Measurements from ENCODE around the gene LEAP2.

LEAP2 gene

DNA sequence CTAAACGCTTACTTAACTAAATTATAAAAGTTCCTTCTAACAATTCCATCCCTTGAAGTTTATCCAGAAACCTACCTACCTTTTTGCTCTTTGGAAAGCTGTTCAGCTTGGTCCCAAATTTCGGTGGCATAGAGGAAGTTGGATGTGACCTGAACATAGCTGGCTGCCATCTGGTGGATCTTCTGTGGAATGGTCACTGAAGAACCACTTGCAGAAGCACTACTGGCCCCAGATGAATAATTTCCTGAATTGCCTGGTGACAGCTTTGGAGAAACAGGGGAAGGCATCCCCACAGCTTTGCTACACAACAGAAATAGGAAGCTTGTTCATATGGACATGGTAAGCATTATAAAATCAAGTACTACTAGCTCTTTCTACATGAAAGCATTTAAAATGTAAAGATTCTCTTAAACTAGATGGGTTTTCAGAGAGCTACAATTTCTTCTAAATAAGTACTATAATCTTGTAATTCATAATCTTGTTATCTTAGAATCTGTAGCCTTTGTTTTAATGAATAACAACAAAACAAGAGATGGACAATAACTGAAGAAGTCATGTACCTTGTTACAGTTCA, 9.9 kb downstream of the LEAP2 start:
- DNase-seq = peak; percentile 11

DNA sequence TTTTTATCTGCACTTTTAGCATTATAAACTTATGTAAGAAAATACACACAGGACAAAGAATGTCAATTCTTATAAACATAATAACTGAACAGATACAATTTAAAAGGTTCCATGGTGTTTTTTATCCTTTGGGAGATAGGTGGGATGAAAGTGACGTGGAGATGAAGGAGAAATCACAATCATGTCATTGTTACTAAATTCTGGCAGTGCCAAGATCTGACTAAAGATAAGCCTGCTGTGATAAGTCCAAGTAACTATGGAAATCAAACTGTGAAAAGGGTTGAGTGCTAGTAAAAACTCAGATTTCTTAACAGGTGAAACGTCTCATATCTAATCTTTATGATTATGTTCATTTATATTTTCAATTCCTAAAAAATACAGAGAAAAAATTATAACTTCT, 11.1 kb downstream of the LEAP2 start:
- DNase-seq = no peak

DNA sequence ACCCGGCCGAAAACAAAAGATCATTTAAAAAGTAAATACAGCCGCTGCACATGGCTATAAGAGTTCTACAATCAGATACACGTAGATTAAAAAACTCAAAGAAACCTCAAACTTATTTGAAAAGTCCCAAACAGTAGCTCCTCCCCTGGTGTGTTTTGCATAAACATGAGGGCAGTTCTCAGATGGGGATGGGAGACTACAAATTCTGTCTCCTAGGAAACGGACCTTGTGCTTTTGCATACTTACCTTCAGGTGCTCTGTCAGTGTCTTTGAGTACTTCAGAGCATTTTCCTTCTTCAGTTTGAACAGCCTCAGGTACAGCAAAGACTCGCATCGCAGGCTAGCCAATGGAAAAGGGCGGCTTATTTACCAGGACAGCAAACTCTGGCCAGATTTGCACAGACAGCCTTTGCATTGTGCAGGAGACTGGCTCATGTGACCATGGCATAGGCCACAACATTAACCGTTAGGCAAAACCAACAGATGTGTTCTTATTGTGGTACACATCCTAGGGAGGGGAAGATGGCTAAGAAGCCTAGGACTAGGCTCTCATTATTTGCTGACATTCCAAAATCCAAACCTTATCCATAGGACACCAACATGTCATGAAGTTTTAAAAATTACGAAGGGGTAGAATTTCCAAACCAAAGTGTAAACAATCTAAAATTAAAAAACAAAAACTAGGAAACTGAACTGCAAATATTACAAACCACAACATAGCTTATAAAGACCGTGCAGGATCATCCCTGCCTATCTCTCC, 12.8 kb downstream of the LEAP2 start:
- DNase-seq = no peak

DNA sequence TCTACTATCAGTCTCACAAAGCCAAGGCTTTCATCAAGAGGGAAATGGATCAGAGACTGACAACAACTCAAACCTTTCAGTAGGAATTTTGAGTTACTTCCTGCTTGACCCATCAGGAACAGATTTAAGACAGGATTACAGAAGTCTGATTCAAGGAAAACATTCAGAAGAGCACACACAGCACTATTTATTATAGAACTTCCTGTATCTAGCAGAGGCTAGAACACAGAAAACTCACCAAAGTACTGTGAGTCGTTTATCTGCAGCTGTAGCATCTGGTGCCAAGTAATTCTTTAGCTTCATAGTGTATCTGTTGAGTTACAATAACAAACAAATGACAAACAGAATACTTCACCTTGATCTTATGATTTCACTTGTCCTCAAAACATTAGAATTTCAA, 13.8 kb downstream of the LEAP2 start:
- DNase-seq = no peak

DNA sequence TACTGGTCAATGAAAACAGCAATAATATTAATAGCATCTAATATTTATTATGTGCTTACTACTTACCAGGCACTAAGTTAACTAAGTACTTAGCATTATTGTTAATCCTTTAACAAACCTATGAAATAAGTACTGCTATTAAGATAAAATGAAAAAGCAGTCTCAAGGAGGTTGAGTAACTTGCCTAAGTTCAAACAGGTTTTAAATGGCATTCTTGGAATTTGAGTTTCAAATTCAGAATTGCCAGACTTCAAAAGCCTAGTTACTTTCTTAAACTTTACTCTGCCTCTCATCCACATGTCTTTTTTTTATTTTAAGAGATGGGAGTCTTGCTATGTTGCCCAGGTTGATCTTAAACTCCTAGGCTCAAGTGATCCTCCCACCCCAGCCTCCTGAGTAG, 16.0 kb downstream of the LEAP2 start:
- no peak for DNase-seq

DNA sequence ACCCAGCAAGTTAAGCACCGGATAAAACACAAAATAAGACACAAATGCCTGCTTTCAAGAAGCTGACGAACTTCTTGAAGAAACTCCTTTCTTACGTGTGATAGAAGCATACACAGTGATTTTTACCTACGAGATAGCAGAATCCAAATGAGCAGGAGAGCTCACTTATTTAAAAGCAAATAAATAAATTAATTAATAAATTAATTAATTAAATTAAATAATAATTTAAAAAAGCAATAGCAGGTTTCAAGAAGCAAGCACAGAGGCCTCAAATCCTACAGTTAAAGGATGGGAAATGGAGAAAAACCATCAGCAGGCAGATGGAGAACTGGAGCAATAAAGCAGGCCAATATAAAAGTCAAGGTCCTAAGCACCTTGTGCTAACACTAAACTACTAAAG, 17.3 kb downstream of the LEAP2 start:
- no peak for DNase-seq

DNA sequence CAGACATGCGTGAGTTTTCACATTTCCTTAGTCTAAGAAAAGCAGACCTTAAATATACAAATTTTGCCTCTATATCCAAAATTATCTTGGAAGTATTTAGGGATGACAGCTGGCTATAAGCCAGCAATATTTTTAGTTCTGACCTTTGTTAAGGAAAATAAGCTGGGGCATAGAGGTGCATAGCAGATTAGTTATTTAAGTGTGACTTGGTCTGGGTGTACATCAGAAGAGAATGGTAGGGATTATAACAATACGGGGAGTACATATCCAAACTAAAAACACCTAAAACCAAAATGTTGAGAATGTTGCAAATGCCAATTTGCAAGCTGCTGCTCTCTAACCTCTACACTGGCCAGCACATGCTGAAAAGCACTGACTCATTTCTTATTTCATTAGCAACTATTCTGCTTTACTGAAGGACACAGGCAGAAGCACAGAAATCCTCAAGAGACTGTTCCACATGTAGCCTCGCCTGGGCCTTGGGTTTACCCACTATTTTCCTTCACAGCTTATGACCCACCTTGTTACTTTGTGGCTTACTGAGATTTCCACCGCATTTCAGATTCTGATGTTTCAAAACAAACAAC, 22.3 kb downstream of the LEAP2 start:
- DNase-seq = no peak

DNA sequence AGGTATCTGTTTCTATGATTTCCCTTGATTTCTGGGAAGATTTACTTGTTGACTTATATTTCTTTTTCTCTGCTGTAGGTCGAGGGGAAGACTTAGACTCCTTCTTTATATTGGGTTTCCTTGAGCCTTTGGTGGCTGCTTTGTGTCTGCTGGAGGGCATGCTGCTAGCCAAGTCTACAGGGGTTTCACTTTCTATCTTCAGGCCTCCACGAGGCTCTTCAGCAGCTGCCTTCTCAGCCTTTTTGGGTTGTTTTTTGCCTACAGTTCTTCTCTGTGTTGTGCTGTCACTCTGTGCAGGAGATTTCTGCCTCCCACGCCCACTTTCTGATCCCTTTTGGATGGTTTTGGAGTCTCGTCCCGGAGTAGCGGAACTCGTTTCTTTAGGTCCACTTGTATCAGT, 23.2 kb downstream of the LEAP2 start:
- no peak for DNase-seq

DNA sequence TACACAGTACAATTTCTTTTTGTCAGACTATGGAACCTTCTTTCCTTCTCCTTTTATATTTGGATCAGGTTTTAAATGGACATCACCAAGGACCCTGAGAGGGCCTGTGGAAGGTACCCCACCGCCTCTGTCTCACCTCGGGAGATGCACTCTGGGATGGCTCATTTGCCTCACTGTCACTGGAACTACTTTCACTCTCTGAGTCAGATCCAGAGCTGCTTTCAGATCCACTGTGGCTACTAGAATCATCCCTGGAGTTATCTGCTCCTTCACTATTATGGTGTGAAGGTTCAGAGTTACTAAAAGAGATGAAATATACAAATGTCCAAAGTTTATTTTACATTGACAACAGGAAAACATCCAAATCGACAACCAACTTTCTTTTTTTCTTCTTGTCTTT, 24.6 kb downstream of the LEAP2 start:
- no peak for DNase-seq

DNA sequence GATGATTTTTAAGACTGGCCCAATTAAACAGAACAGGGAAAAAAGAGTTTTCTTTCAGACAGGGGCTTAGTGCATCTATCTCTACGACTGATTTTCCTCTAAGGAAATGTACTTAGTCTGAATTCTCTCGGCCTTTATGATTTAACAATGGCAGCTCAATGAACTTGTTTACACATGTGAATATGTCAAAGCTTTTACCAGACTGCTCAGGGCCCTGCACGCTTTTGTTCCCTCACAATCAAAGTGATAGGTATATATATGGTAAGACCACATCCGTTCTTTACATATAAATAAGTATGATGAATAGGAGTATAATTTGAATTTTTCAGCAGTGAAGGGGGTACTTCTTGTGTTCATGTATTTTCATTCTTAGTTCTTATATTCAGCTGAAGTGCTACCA, 27.6 kb downstream of the LEAP2 start:
- no peak for DNase-seq

DNA sequence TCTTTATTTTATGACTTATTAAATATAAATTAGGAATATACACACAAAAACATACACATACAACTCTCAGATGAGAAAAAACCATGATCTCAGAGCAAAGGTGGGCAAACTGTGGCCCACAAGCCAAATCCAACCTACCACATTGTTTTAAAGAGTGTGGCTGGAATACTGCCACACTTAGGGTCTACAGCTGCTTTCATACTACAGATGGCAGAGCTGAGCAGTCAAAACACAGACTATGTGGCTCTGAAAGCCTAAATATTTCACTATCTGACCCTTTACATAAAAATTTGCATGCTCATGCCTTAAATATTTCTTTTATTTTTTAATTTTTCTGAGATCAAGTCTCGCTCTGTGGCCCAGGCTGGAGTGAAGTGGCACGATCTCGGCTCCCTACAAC, 28.3 kb downstream of the LEAP2 start:
- DNase-seq = no peak

DNA sequence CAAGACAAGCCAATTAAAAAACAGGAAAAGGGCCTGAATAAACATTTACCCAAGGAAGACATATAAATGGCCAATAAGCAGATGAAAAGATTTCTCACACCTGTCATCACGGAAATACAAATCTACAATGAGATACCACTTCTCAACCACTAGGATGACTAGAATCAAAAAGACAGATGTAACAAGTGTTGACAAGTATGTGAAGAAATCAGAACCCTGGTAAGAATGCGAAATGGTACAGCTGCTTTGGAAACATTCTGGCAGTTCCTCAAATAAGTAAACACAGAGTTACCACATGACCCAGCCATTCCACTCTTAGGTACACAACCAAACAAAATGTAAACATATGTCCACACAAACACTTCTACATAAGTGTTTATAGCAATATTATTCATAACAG, 32.5 kb downstream of the LEAP2 start:
- DNase-seq = no peak

DNA sequence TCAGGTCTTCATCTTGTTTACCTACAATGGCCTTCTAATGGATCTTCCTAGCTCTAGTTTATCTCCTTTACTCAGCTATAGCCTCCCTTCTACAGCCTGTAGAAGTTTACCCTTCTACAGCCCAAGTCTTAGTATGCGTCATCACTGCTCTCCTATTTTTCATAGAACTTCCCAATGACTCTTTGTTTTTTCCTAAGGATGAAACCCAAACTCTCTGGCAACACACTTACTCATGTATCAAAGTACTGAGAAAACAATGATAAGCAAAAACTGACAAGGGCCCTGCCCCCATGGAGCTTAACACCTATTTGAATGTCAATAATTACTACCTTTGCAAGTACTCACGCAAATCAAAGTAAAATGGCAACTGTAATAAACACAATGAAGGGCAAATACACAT, 33.7 kb downstream of the LEAP2 start:
- no peak for DNase-seq

DNA sequence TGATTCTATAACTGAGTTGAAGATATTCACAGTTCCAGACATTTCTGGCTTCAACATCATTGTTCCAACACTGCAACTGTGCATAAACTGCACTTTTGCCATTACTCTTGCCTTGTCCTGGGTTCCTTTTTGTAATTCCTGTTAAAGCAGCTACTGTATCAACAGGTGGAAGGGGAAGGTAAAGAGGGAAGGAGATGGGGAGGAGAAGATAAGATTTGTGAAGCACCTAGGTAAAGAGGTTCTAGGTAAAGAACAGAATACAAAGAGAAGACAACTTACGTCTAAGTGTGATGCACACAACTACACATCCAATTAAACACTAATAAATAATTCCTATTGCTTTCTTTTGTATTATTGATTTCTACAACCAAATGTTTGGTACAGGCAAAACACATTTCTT, 36.2 kb downstream of the LEAP2 start:
- DNase-seq = no peak

DNA sequence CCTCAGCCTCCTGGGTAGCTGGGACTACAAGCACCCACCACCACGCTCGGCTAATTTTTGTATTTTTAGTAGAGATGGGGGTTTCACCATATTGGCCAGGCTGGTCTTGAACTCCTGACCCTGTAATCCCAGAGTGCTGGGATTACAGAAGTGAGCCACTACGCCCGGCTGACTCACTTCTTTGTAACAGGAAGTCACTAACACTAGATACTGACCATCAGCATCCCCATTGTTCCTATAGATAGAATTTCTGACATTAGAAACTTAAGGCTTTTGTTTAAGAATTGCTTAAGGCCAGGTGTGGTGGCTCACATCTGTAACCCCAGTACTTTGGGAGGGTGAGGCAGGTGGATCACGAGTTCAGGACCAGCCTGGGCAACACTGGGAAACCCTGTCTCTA, 42.2 kb downstream of the LEAP2 start:
- DNase-seq = no peak

DNA sequence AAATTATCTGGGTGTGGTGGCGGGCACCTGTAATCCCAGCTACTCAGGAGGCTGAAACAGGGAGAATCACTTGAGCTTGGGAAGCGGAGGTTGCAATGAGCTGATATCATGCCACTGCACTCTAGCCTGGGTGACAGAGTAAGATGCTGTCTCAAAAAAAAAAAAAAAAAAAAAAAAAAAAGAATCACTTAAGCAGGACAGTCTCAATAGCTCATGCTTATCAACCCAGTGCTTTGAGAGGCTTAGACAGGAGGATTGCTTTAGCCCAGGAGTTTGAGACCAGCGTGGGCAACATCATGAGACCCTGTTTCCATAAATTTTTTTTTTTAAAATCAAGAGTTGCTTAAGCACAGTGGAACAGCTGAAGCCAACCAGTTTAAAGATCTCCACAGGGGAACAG, 42.6 kb downstream of the LEAP2 start:
- DNase-seq = no peak
